Psoas muscle (tissue), 8 donors: Measurements from ENCODE around the gene C12orf56. TPM values are rescaled to one million over a fixed set of nuclear protein-coding genes. Genes with fewer than 3 reads are reported as not detected.
"Not testable (repeated sequence)": the region's sequence is repeated elsewhere in the genome, so short reads cannot be mapped to it uniquely, and the experiment has no call there.

Experiments used
- ATAC-seq, 4 donors: fragments of 200-7000 bp; cut with Tn5 transposase; one replicate each; pipeline ENCODE4 v1.9.1; 2020; ENCODE audit warnings: moderate library complexity in 3 of 4, mild to moderate bottlenecking in 2 of 4
- DNase-seq, 2 donors: peaks; one replicate each; pipeline ENCODE4 v3.0.0-alpha.2; 2020
- H3K27ac ChIP-seq: fragments of 200-600 bp; one replicate; pipeline ENCODE4 v1.8.0; 2022
- H3K27me3 ChIP-seq, 3 donors: fragments of 200-600 bp in 1 of 3; one replicate each; pipeline versions ENCODE4 v1.6.1 to v1.8.0; 2013 to 2022; ENCODE audit warnings: low read length in 2 of 3, mild to moderate bottlenecking in 2 of 3, moderate library complexity in 1 of 3; ENCODE audit not compliant: insufficient read depth in 3 of 3
- H3K36me3 ChIP-seq, 2 donors: fragments of 200-600 bp in 1 of 2; one replicate each; pipeline versions ENCODE4 v1.6.1 to v1.8.0; 2013 to 2022; ENCODE audit warnings: low read depth in 1 of 2, mild to moderate bottlenecking in 1 of 2, moderate library complexity in 1 of 2; ENCODE audit not compliant: insufficient read depth in 1 of 2
- H3K4me1 ChIP-seq: fragments of 200-600 bp; one replicate; pipeline ENCODE4 v1.8.0; 2022
- H3K4me3 ChIP-seq: fragments of 200-600 bp; one replicate; pipeline ENCODE4 v1.8.0; 2022; ENCODE audit warnings: mild to moderate bottlenecking
- H3K9me3 ChIP-seq: fragments of 200-600 bp; one replicate; pipeline ENCODE4 v1.8.0; 2022
- WGBS, 3 donors: extraction: QIAGEN DNeasy Blood & Tissue Kit; methylation state at CpG; one replicate each; pipeline versions ENCODE4 v1.1.6 to v1.1.7; 2013; 5-methylcytosine and 5-hydroxymethylcytosine counted together
- intact Hi-C, 2 donors: fragments of 100-400 bp; cut with DNase I; formaldehyde crosslinking; loops; one replicate each; pipeline versions ENCODE4 v1.11.0 to v1.14.2; 2022
- polyA plus RNA-seq, 3 donors: library from polyadenylated mRNA; stranded (reverse); fragments of 200-250 nt; gene quantifications; one replicate each; pipeline ENCODE4 v1.2.3, GENCODE V29; 2013
- total RNA-seq, 4 donors: library from RNA; stranded (reverse); fragmentation: NEBNext Ultra II Directional in 2 of 4; extraction: Animal tissue kit (Norgen Biotek cat#: 25700) in 2 of 4; gene quantifications; one replicate each; pipeline versions ENCODE4 v1.2.1 to v1.2.4, GENCODE V29; 2021 to 2023
- TF ChIP-seq, protein P1 (sequence below): fragments of 200-600 bp; IDR thresholded peaks from one replicate; pipeline ENCODE4 v1.8.0; 2022; ENCODE audit warnings: antibody characterized with exemption
- donor health status: healthy with polysubstance abuse.
- donor health status: DM: no; HTN: no; CAD: no; lungs with moderate emphysema.
- donor health status: Bipolar disorder and iron deficiency.
- donor health status: healthy.
- donor health status: DM: yes; HTN: yes; CAD: no.
- donor health status: DM: no; HTN: no; CAD: no.
- donor health status: DM: no; HTN: no; CAD: no.
- donor health status: DM: yes; HTN: yes; CAD: no.

C12orf56 gene
- total and polyA plus RNA-seq, 7 donors: 0.09 TPM; not detected in 6

- 81 to 88% (median 84%) methylated on average over 5 of the region's 5 CpGs for WGBS, 3 donors
- Histone ChIP-seq H3K36me3 (peaks cover 0 to 20% of the 10 kb centered on the region in 2 donors), H3K27me3 (no peaks in the 10 kb centered on the region), H3K4me3 (no peak overlapping the region), H3K4me1 (peaks cover 4% of the 10 kb centered on the region), H3K9me3 (no peaks in the 10 kb centered on the region), H3K27ac (no peak overlapping the region)
- intact Hi-C loops: no loop called here
- DNase-seq: no peak
- no peak for ATAC-seq
- TF ChIP-seq, protein P1, sequence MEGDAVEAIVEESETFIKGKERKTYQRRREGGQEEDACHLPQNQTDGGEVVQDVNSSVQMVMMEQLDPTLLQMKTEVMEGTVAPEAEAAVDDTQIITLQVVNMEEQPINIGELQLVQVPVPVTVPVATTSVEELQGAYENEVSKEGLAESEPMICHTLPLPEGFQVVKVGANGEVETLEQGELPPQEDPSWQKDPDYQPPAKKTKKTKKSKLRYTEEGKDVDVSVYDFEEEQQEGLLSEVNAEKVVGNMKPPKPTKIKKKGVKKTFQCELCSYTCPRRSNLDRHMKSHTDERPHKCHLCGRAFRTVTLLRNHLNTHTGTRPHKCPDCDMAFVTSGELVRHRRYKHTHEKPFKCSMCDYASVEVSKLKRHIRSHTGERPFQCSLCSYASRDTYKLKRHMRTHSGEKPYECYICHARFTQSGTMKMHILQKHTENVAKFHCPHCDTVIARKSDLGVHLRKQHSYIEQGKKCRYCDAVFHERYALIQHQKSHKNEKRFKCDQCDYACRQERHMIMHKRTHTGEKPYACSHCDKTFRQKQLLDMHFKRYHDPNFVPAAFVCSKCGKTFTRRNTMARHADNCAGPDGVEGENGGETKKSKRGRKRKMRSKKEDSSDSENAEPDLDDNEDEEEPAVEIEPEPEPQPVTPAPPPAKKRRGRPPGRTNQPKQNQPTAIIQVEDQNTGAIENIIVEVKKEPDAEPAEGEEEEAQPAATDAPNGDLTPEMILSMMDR: no peak
Measured at GRCh38 chr12:64218597-64218996, 172.0 kb downstream of the C12orf56 start.

- ATAC-seq, DNase-seq, H3K4me3 ChIP-seq, intact Hi-C loops, H3K27me3 ChIP-seq, H3K27ac ChIP-seq, H3K4me1 ChIP-seq, H3K9me3 ChIP-seq: not testable (repeated sequence)
- H3K36me3 ChIP-seq: peaks cover 0 to 30% of the 10 kb centered on the region in 2 donors
- WGBS, 3 donors: 94 to 96% (median 95%) methylated on average over 7 of the region's 7 CpGs
Measured at GRCh38 chr12:64217643-64218042, 172.9 kb downstream of the C12orf56 start.

- H3K4me1 ChIP-seq: peaks cover 3% of the 10 kb centered on the region
- ATAC-seq (no peak), DNase-seq (no peak)
- no peak overlapping the region for H3K27ac ChIP-seq
- TF ChIP-seq, protein P1: no peak
- H3K27me3 ChIP-seq: no peaks in the 10 kb centered on the region
- intact Hi-C loops: no loop called here
- no peak overlapping the region for H3K4me3 ChIP-seq
- H3K36me3 ChIP-seq: peaks cover 0 to 40% of the 10 kb centered on the region in 2 donors
- no peaks in the 10 kb centered on the region for H3K9me3 ChIP-seq
Measured at GRCh38 chr12:64216239-64216638, 174.3 kb downstream of the C12orf56 start.

Other genes starting within 250 kb of the C12orf56 start
- 10 to 100 TPM in 2 of 4 donors, 1 to 10 TPM in 2; 8.5 to 18.2 (median 10.3) TPM for gene KICS2, start 168.5 kb downstream of the C12orf56 start, total RNA-seq
- gene KICS2, start 168.5 kb downstream of the C12orf56 start, polyA plus RNA-seq: 1 to 10 TPM; 4.4 to 8.4 (median 4.8) TPM
- 10 to 100 TPM; 23.9 to 41.5 (median 31.7) TPM for gene XPOT, start 13.6 kb upstream of the C12orf56 start, total RNA-seq
- 10 to 100 TPM; 17.1 to 48.7 (median 48.5) TPM for gene XPOT, start 13.6 kb upstream of the C12orf56 start, polyA plus RNA-seq
- 10 to 100 TPM; 11.6 to 20.6 (median 19.7) TPM for gene TBK1, start 61.4 kb upstream of the C12orf56 start, total RNA-seq
- gene TBK1, start 61.4 kb upstream of the C12orf56 start, polyA plus RNA-seq: 10 to 100 TPM; 17.0 to 39.8 (median 20.3) TPM
- 10 to 100 TPM in 3 of 4 donors, 1 to 10 TPM in 1; 7.0 to 30.6 (median 19.0) TPM for gene RASSF3, start 219.7 kb upstream of the C12orf56 start, total RNA-seq
- 10 to 100 TPM in 1 of 3 donors, 1 to 10 TPM in 2; 4.9 to 18.5 (median 9.8) TPM for gene RASSF3, start 219.7 kb upstream of the C12orf56 start, polyA plus RNA-seq